OCI-LY1 (cell line): ENCODE measurements around the gene ARL6IP4.

Source experiments
- EZH2 ChIP-seq: fragments of 200-600 bp; sonication (generic), shearing (Covaris generic); IDR thresholded peaks from 2 replicates; pipeline ENCODE4 v1.8.0; 2017; ENCODE audit warnings: borderline replicate concordance, mixed run types, mild to moderate bottlenecking, antibody characterized with exemption, low read length, moderate library complexity, mixed read lengths
- TF ChIP-seq, protein P1 (sequence below): fragments of 200-600 bp; sonication (generic), shearing (Covaris generic); IDR thresholded peaks from 2 replicates; pipeline ENCODE4 v1.5.1; 2017; ENCODE audit warnings: mild to moderate bottlenecking, antibody characterized with exemption, low read length, moderate library complexity, mixed read lengths

DNA sequence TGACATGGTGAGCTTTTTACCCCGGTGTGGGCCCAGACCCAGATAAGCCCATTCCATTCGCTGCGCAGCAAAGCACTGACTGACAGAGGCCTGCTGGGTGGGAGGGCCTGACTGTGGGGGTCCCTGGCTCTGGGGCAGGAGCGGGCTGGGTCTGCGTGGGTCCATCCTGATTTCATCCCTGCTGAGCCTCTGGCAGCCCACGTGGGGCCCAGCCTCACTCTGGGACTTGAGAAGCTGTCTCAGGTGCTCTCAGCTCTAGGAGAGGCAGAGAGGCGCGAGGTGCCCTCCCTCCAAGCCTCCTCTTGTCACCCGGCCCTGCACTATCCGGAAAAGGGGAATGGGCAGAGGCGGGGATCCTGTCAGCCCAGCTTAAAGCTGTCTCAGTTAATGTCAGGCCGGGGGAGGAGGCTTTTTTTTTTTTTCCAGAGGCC, 15.1 kb upstream of the ARL6IP4 start:
- TF ChIP-seq, protein P1, sequence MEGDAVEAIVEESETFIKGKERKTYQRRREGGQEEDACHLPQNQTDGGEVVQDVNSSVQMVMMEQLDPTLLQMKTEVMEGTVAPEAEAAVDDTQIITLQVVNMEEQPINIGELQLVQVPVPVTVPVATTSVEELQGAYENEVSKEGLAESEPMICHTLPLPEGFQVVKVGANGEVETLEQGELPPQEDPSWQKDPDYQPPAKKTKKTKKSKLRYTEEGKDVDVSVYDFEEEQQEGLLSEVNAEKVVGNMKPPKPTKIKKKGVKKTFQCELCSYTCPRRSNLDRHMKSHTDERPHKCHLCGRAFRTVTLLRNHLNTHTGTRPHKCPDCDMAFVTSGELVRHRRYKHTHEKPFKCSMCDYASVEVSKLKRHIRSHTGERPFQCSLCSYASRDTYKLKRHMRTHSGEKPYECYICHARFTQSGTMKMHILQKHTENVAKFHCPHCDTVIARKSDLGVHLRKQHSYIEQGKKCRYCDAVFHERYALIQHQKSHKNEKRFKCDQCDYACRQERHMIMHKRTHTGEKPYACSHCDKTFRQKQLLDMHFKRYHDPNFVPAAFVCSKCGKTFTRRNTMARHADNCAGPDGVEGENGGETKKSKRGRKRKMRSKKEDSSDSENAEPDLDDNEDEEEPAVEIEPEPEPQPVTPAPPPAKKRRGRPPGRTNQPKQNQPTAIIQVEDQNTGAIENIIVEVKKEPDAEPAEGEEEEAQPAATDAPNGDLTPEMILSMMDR = no peak
- no peak for TF ChIP-seq EZH2
